ENCODE measurements around the gene GTF3C5.

The GTF3C5 gene

DNA sequence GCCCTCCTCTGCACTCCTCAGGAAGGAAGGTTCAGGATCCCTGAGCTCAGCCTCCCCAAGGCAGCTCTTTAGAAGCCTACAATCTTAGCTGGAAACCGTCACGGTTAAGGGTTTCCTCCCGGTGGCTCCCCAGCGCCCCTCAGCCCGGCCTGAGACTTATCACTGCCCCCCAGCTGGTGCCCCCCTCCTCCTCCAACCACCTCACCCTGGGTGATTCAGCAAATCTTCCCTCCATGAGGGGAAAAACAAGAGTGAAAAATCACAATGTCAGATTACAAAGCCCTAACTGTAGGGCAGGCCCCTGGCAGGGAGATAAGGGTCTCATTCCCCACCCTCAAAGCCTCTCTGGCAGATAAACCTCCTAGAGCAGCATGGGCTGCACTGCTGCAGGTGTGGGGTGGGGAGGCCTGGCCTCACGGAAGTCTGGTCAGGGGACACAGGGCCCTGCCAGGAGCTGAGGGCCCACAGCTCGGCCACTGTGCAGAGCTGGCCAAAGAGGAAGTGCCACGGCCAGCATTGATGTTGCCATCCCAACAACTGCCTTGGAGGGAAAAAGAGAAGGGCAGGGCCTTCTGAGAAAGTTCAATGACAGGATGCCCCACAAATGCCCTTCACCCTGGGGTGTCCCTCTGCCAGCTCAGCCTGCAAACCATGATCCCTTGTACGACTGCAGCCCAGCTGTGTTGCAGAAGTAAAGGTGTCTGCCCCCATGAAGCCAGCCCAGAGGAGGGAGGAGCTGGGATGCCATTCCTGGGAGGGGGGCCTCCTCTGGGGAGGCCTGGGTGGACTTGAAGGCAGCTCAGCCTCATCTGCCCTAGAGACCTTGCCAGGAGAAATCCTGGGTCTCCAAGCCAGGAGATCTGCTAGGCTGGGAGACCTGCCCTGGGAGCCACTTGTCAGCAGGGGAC is 26.5 kb upstream of the GTF3C5 start:
- H3K4me3 ChIP-seq (ENCODE audit: low read depth, low read length): no peak overlapping the region
- DNase-seq (ENCODE audit: low read depth): no peak
- no peak for TF ChIP-seq CTCF (IDR thresholded peaks at IDR 0.05; ENCODE audit: insufficient read depth, low read depth, low read length, missing control alignments)

DNA sequence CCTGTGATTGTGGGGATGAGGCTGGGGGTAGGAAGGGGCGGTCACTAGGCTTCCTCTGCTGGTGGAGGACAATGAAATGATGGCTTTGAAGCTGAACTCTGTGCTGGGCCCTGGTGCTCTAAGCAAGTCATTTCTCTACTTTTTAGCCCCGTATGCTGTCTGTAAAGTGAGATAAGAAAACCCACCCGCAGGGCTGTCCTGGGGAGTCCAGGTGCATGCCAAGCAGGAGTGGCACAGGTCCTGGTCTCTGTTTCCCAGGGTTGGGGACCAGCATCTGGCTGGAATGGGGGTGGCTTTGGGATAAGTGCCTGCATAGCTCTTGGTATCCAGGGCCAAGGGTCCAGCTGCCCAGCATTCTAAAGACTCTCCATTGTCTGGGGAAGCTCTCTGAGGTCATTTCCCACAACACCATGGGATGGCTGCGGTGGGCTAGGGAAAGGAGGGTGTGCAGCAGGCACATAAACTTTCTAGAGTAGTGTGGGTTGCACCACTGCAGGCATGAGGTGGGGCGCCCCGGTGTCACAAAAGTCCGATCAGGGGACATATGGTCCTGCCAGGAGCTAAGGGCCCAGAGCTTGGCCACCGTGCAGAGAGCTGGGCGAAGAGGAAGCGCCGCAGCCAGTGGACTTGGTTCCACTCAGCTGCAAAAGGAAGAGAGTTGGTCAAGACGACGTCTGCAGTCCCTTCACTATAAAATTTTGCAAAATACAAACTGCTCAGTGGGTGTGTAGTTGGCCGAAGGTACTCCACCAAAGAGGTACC is 25.6 kb upstream of the GTF3C5 start:
- H3K4me3 ChIP-seq (ENCODE audit: low read depth, low read length): no peak overlapping the region
- no peak for DNase-seq (ENCODE audit: low read depth)
- TF ChIP-seq CTCF (IDR thresholded peaks at IDR 0.05; ENCODE audit: insufficient read depth, low read depth, low read length, missing control alignments): no peak

GRCh38 chr9:133005957-133006356 is 24.8 kb upstream of the GTF3C5 start:
- TF ChIP-seq CTCF (IDR thresholded peaks at IDR 0.05; ENCODE audit: insufficient read depth, low read depth, low read length, missing control alignments): no peak
- DNase-seq (ENCODE audit: low read depth): no peak
- H3K4me3 ChIP-seq (ENCODE audit: low read depth, low read length): no peak overlapping the region

DNA sequence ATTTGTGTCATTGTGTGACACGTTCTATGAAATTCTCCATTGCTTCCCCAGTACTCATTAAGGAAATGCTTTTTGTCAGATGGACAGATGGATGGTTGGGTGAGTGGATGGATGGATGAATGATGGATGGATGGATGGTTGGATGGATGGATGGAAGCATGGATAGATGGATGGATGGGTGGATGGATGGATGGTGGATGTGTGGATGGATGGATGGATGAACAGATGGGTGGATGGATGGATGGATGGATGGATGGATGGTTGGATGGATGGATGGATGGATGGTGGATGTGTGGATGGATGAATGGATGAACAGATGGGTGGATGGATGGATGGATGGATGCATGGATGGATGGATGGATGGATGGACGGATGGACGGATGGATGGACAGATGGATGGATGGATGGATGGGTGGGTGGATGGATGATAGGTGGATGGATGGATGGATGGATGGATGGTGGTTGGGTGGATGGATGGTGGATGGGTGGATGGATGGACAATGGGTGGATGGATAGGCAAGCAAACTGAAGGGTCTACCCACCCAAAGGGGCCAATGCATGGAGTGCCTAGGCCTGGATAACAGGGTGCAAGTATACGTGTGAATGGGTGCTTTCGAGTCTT is 24.0 kb upstream of the GTF3C5 start:
- no peak overlapping the region for H3K4me3 ChIP-seq (ENCODE audit: low read depth, low read length)
- no peak for DNase-seq (ENCODE audit: low read depth)
- no peak for TF ChIP-seq CTCF (IDR thresholded peaks at IDR 0.05; ENCODE audit: insufficient read depth, low read depth, low read length, missing control alignments)

- DNase-seq (ENCODE audit: low read depth): no peak
- TF ChIP-seq CTCF (IDR thresholded peaks at IDR 0.05; ENCODE audit: insufficient read depth, low read depth, low read length, missing control alignments): no peak
- H3K4me3 ChIP-seq (ENCODE audit: low read depth, low read length): no peak overlapping the region
Observed at GRCh38 chr9:133008406-133008805, 22.4 kb upstream of the GTF3C5 start.

DNA sequence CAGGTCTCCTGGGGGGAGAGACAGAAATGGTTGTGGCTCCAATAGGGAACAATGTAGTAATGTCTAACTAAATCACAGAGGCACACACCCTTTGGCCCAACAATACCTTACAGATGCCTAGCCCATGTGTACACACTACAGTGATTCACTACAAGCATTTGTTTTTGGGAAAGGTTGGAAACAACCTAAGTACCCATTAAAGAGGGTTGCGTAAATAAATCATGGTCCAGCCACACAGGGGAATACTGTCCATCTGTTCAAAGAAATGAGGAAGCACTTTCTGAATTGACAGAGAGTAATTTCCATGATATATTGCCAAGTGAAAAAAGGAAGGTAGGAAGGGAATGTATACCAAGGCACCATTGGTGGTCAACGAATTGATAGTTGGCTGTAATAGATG is 22.0 kb upstream of the GTF3C5 start:
- TF ChIP-seq CTCF (IDR thresholded peaks at IDR 0.05; ENCODE audit: insufficient read depth, low read depth, low read length, missing control alignments): no peak
- no peak for DNase-seq (ENCODE audit: low read depth)
- H3K4me3 ChIP-seq (ENCODE audit: low read depth, low read length): no peak overlapping the region
